ENCODE measurements around the gene RFX7.

Gene RFX7

DNA sequence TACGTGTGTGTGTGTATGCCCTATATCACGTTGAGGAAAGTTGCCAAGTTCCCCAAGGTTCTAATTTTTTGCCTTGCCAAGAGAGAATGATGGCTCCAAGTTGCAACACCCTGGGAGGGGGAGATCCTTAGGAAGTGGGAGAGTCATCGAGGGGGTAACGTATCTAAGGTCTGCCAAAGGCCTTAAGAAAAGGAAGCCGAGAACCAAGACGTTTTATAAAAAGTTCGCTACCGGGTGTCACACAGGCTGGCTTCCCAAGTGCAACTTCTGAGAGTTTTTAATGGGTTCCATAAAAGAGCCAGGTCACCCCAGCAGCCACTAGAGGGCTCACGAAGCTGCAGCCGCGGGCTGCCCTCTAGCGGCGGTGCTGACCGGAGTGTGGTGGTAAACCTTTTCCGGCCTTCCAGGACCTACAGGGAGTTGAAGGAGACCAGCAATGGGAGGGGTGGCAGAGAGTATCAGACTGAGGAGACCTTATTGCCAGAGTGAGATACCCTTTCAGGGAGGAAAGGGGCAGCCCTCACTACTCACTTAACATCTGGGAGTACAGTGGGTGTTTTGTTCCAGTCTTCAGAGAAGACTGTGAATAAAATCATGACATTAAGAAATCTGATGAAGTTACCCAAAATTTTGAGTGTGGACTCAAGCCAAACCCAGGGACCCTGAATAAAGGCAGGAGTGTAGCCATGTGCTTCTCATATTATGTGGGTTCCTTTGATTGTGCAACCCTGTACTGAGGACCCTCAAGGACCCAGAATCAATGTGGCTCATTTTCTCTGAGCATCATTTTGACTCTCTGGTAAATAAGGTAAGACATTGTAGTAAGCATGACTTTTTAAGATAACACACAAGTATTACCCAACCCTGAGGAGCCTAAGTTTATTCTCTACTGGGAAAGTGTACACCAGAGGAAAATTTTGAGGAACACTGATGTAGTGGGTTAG lies 2.5 kb upstream of the RFX7 start:
- H3K4me3 ChIP-seq (ENCODE audit: low read length), result peak overlapping the region; percentile 87
- DNase-seq (ENCODE audit: low read depth, low spot score), result peak; percentile 96

DNA sequence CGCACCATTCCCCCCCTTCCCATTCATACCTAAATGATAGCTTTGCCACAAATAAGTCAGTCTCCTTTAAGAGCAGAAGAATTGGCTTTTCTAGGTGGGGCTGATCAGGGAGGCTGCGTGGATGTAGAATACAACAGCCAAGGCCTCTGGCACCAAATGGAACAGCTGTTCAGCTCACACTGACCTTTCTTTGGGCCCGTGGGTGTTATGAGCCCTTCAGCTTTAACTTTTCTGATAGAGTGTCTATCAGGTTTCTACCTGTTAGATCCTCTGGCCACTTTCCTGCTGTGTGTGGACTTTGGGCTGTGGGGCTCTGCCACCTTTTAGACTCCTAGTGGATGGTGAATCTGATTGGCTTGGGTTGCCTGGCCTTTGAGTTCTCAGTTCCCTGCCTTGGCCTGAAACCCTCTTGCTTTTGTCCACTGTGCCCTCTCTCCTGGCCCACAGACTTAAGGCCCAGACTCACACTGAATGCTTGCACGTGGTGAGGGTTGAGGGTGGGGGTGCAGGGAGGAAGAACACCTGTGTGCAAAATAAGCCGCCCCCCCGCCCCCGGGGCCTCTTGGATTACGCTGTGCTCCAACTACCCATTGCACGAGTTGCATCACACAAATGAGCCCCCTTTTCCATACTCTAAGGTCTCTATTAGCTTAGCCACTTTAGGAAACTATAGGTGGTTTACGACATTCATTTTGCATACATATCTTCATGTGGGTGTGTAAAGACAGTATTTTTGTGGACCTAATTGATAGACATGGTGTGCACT lies 1.3 kb upstream of the RFX7 start:
- H3K4me3 ChIP-seq (ENCODE audit: low read length), result peak overlapping the region; percentile 87
- peak; percentile 75 for DNase-seq (ENCODE audit: low read depth, low spot score)

DNA sequence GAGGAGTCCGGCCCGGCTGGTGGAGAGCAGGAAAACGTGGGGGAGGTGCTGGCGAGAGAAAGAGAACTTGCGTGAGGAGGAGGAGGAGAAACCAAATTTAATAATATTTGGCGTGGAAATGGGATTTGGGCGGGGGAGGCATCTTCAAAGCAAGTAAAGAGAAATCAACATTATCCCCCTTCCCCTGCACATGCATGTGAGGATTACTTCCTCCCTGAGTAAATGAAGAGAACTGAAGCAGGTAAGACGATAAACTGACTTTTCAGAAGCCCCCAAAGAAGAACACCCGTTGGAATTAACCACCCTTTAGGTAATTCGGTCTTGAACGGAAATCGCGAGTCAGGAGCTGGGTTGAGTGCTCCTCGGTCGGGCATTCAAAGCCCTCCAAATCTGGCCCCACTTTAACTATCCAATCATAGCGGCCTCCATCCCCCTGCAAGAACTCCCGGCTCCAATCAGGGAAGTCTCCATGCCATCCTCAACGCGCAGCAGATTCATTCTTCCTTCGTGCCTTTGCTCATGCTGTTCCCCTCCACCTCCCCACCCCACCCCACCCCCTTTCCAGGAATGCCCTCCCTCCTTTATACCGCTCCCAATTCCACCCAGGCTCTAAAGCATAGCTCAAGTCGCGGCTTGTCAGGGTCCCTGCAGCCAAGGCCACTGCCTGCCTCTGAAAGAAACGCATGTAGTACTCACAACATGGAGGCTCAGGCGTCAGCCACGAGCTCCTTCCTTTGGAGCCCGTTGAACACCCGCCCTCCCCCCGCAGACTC lies 545 bp upstream of the RFX7 start:
- peak; percentile 91 for DNase-seq (ENCODE audit: low read depth, low spot score)
- peak overlapping the region; percentile 87 for H3K4me3 ChIP-seq (ENCODE audit: low read length)

DNA sequence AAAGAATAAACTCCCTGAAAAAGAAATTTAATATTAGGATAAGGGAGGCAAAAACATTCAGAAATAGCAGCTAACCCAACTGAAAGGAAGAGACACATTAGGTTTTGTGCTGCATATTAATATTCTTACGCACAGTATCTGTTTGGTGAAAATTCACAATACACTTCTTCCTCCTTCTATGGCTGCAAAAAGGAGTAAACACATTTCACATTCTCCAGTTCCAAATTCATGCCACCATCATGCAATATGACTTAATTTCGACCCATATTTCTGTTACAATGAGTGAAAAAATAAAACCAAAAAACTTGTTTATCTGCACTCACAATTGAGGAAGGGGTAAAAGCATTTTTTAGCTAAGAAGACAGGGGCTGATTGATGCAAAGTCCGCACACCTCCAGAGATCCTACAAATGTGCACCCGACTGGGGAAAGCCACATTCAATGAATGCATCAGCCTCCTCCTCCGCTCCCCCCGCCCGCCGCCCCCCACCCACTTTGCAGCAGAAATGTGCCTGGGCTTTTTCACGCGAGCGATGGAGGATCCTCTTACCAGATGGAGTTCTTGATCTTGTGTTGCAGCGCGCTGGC lies 1.0 kb downstream of the RFX7 start:
- H3K4me3 ChIP-seq (ENCODE audit: low read length), result peak overlapping the region; percentile 87
- DNase-seq (ENCODE audit: low read depth, low spot score), result peak; percentile 23

DNA sequence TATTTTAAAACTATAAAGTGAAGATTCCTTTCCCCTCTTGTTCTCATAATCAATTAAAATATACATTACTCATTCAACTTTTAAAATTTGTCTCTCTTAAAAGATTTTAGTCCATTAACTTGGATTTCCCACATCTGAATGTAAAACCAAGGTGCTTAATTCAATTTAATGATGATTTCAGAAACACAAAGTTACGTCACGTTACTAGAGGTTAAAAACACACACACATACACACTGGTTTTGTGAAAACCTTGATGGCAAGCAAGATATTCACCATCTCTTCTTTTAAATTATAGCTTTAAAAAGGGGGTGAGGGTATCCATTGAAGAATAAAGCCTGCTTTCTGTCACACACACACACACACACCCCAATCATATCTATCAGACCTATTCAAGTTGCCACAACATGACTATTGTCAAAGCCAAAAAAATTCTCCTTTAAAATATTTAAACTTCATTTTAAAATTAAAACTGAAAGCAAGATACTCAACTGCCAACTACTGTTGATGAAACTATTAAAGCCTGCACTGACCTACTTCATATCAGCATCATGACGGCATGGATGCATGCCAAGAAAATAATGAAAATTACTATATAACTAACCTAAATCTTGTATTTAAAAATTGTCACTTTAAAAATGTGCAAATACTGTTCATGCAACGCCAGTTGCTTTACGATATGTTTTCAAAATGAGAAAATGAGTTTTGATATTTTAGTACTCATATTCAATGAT lies 2.1 kb downstream of the RFX7 start:
- H3K4me3 ChIP-seq (ENCODE audit: low read length), result no peak overlapping the region; the same call in 1 of the 2 replicates
- DNase-seq (ENCODE audit: low read depth, low spot score), result no peak

DNA sequence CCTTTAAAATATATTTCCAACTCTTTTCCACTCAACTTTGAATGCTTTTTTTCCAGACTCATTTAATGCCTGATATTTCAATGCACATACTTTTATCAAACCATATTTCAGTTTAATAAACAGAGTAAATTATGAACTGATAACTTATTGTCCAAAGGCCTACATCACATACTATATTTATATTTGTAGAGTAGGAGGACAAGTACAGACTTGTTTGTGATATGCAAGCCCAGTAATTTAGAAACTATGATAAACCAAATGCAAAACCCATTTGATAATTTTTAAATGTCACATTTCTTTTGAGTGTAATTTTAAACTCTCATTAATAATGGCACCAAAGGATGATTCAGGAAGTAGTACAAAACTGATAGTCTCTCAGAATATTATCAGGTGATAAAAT lies 3.3 kb downstream of the RFX7 start:
- no peak for DNase-seq (ENCODE audit: low read depth, low spot score)
- no peak overlapping the region for H3K4me3 ChIP-seq (ENCODE audit: low read length)

DNA sequence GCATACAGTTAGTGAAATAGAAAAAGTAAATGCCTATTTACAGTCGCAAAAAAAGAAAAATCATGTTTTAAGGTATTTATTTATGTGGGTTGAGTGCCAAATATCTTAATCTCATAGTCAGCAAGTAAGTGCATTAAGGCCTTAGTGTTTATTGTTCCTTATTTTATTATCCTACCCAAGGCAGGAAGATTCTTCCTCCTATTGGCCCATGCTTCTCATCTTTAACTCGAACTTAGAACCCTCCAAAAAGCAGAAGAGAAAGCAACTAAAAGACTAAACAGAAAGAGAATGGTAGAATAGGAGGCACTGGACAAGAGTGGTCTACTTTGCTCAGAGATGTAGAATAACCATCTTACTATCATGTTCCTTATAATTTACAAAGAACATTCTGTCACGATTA lies 7.5 kb downstream of the RFX7 start:
- no peak for DNase-seq (ENCODE audit: low read depth, low spot score)
- H3K4me3 ChIP-seq (ENCODE audit: low read length), result no peak overlapping the region

DNA sequence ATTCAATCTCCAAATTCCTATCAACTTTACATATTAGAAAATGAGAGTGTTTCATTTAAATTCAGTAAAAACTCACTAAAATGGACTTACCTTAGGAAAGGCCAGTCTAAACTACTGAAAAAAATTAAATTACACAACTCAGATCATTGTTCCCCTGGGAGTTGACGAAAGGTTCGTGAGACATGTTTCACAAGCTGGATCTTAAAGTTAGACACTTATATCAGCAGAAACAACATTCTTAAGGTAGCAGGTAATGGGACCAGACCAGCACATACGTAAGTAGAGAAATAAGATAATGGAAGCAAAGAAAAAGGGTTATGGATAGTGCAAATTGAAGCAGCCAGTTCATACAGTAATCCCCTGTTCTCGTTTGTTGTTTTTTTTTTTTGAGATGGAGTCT lies 8.9 kb downstream of the RFX7 start:
- DNase-seq (ENCODE audit: low read depth, low spot score), result no peak
- no peak overlapping the region for H3K4me3 ChIP-seq (ENCODE audit: low read length)

DNA sequence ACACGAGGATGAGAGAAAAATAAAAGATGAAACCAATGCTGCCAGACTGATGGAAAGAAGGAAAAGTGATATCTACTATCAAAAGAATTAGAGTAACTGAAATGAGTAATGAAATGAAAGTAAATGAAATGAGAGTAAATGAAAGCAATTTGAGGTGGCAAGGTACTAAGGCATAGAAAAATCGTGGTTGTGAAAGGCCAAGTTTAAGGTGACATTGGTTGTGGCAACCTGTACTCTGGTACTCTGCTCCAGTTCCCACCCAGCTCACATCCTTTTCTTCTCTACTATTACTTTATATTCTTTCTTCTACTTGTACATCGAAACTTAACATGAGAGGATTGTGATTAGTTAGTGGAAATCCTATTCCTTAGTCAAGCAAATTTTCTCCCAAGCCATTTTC lies 10.1 kb downstream of the RFX7 start:
- H3K4me3 ChIP-seq (ENCODE audit: low read length), result no peak overlapping the region
- no peak for DNase-seq (ENCODE audit: low read depth, low spot score)

DNA sequence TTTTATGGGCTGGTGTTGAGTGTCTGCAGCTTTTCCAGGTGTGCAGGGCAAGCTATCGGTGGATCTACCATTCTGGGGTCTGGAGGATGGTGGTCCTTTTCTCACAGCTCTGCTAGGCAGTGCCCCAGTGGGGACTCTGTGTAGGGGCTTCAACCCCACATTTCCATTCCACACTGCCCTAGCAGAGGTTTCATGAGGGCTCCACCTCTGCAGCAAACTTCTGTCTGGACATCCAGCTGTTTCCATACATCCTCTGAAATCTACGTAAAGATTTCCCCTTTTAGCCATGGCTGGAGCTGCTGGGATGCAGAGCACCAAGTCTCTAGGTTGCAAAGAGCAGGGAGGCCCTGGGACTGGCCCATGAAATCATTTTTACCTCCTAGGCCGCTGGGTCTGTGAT lies 11.6 kb downstream of the RFX7 start:
- no peak for DNase-seq (ENCODE audit: low read depth, low spot score)

DNA sequence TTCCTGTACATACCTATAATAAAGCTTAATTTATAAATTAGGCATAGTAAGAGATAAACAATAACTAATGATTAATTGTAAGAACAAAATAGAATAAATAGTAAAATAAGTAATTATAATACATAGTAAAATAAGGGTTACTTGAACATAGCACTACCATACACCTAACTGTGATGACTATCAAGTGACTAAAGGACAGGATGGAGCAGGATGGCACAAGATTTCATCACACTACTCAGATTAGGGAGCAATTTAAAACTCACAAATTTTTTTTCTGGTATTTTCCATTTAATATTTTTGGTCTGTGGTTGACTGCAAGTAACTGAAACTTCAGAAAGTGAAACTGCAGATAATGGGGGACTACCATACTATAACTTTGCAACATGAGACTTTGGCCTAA lies 14.8 kb downstream of the RFX7 start:
- no peak for DNase-seq (ENCODE audit: low read depth, low spot score)
- no peak overlapping the region for H3K4me3 ChIP-seq (ENCODE audit: low read length)

More for the DNA sequence above, 11.6 kb downstream of the RFX7 start:
- no peak overlapping the region for H3K4me3 ChIP-seq (ENCODE audit: low read length)

DNA sequence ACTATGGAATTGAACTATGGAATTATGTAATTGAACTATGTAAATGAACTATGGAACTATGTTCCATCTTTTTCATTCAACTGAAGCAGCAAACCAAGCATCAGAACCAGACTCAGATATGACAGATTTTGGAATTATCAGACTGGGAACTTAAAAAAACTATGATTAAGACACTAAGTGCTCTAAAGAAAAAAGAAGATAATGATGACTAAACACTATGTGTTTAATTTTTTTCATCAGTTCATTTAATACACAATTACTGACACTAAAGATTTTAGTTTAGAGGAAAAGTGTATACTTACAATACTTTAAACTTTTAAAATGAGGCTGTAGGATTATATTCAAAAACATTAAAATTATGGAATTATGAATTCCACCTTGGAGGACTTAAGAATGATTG lies 15.3 kb downstream of the RFX7 start:
- H3K4me3 ChIP-seq (ENCODE audit: low read length), result no peak overlapping the region
- no peak for DNase-seq (ENCODE audit: low read depth, low spot score)

DNA sequence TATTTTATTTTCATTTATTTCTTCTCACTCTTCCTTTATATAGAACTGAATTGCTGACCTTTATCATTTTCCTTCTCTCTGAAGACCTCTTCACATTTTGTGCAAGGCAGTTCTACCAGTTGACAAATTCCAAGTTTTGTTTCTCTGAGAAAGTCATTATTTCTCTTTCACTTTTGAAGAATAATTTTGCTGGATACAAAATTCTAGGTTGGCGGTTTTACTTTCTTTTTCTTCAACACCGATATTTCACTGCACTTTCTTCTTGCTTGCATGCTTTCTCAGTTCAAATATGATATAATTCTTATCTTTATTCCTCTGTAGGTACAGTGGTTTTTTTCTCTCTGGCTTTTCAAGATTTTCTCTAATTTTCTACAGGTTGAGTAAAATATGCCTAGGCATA lies 15.9 kb downstream of the RFX7 start:
- no peak overlapping the region for H3K4me3 ChIP-seq (ENCODE audit: low read length)
- DNase-seq (ENCODE audit: low read depth, low spot score), result no peak

DNA sequence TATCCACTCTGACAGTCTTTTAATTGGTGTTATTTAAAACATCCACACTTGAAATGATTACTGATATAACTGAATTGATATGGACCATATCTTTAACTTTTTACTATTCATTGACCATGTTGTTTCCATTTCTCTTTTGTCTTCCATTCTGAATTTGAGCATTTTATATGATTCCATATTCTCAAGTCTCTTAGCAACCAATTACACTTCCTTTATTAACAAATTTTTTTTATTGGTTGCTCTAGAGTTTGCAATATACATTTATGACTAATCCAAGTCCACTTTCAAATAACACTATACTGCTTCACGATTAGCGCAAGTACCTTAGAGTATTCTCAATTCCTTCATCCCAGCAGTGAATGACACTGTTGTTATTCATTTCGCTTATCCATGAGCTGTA lies 16.4 kb downstream of the RFX7 start:
- H3K4me3 ChIP-seq (ENCODE audit: low read length), result no peak overlapping the region
- no peak for DNase-seq (ENCODE audit: low read depth, low spot score)

DNA sequence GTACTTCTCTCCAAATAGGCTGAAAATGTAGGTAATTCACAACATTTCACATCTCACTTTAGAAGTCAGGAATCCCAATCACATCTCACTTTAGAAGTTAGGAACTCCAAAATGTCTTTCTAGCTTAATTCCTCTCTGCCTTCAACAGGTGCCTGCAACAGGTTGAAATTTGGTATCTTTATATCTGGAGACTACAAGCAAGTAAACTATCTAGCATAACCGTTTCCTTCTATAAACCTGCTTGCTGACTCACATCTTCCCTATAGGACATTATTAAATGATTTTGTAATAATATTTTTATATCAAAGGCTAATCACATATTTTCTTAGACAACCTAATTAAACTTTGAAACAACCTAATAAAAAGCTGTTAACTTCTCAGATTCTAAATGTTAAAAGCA lies 18.2 kb downstream of the RFX7 start:
- no peak overlapping the region for H3K4me3 ChIP-seq (ENCODE audit: low read length)
- DNase-seq (ENCODE audit: low read depth, low spot score), result no peak

DNA sequence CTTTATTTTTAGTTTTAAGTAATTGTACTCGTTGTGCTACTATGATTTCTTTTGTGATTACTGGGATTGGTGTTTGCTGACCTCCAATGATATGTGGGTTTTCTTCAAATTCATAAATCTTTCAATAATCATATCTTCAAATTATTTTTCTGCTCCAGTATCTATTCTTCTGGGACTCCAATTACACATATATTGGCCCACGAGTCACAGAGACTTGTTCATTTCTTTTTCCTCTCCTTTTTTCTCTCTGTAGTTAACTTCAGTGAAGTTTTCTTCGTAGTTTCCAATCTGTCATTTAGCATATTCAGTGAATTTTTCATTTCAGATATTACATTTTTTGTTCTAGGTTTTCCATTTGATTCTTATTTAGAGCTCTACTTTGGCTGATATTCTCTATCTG lies 21.4 kb downstream of the RFX7 start:
- no peak for DNase-seq (ENCODE audit: low read depth, low spot score)

DNA sequence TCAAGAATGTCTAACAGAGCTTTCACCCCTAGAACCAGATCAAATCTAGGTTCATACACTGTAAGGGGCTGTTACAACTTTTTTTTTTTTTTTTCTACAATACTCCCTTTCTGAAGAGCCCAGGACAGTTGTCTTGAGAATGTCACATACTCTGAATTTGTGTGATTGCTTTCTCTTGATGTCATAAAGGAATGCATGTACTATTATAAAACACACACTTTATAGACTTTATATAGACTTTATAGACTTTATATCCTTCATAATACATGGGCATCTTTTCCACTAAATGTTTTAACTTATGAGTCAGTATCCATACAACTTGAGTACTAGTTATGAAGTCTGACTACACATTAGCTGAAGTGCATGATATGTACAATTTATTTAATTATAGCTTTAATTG lies 26.3 kb downstream of the RFX7 start:
- DNase-seq (ENCODE audit: low read depth, low spot score), result no peak
- no peak overlapping the region for H3K4me3 ChIP-seq (ENCODE audit: low read length)

More for the DNA sequence above, 21.4 kb downstream of the RFX7 start:
- H3K4me3 ChIP-seq (ENCODE audit: low read length), result no peak overlapping the region

DNA sequence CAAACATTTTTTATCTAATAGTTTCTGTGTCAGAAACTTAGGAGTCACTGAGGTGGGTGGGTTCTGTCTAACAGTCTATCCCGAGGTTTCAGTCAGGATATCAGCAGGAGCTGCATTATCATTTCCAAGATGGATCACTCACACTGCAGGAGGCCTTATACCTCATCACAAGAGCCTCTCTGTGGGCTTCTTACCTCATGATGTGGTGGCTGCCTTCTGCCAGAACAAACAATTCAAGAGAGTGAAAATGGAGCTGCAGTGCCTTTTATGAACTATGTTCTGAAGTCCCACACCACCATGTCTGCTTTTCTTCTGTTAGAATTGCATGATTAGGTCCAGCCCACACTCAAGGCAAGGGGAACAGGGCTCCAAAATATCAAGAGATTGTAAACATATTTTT lies 27.9 kb downstream of the RFX7 start:
- peak; percentile 17 for DNase-seq (ENCODE audit: low read depth, low spot score)
- H3K4me3 ChIP-seq (ENCODE audit: low read length), result no peak overlapping the region
